Activated CD4-positive, alpha-beta T cell treated with anti-CD3 and anti-CD28 coated beads, Interleukin-2, amount 50 U/mL, for 16 hours (primary cell): Measurements from ENCODE around the gene SALL2.
A peak's percentile ranks its signal among the peaks of the same experiment; 100 is the strongest.

Experiments
- DNase-seq: peaks from one replicate; pipeline ENCODE4 v3.0.0-alpha.2; 2020

The SALL2 gene

DNA sequence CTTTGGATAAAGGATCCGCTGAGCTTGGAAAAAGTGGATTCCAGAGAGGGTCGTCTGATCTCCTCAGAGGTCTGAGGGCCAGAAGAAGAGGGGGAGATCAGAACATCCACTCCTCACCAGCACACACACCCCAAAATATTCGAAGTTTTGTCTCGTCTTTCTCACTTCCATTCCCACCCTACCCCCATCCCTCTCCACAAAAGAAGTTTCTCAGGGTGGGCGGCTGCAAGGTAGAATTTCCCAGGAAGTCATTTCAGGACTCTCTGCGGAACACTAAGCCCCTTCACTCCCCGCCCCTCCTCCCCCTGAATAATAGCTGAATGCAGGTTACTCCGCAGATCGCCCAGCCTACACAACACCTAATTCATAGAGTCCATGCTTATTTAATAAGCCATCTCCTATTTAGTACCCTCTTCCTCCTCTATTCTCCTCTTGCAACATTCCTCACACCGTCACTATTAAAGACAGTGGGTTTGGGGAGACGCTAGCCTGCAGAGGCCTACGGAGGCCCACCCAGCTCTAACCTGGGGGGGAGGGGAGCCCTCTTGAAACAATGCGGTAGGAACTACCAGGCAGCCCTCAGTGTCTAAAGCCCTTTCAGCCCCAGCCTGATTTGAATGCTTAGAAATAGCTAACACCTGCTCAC, 649 bp upstream of the SALL2 start:
- DNase-seq: no peak

DNA sequence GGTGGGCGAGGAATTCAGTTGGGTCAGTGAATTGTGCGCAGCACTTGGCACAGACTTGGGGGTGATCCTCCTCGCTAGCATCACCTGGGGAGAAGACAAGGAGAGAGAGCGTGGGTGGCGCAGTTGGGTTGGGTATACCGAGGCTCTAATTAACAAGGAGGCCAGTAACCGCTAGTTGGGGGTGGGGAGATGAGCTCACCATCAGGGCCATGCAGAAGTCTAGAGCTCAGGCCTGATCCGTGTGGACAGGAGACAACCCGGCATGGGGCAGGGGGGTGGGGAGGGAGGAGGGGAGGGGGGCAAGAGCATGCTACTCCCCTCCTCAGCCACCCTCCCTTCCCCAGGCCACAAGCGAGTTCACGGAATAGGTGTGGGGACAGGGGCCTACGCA, 580 bp downstream of the SALL2 start:
- DNase-seq: no peak

DNA sequence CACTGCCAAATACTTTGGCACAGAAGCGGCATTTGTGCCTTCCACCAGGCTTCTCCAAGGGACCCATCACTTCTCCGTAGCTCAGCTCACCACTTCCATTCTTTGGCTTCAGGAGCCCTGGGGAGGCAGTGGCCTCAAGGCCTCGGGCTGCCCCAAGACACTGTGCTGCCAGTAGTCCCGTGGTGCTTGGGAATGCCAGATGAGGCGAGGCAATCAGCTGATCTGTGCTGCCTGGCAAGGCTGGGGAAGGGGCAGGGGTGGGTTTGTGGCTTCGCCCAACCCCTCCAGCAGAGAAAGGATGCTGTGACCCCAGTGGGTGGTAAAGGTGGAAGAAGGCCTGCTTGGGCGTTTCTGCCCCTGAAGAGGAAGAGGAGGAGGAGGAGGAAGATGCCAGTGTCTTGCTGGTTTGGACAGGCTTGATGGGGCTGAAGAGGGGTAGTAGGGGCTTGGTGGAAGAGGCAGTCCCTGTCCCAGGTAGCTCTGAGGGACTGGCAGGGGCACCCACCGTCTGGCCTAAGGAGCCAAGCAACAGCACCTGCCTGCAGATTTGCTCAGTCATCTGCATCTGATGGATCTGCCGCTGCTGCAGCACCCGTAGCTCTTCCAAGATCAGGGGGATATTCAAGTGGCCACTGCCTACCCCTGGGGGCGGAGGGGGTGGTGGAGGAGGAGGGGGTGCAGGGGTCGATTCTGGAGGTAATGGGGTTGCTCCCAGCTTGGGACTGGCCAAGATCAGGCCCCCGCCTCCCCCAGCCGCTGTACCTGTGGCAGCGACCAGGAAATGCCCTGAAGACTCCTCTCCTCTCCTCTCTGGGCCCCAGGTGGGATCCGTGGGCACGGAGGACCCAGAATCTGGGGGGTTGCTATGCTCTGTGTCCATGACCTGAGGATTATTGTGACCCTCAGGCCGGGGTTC, 1.3 kb downstream of the SALL2 start:
- DNase-seq: no peak

DNA sequence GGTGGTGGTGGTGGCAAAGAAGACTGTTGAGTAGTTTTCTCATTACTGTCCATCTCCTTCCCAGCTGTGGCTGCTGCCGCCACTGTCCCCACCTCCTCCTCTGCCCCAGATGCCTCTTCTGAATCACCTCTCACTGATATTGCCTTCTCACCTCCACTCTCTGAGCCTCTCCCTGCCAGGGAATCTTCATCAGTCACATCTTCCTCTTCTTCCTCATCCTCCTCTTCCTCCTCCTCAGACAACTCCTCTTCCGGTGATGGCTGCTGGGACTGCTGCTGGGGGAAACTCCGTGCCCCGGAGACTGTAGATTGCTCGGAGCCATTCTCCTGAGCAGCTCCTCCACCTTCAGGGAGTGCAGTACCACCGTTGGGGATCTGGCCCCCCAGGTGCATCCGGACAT, 2.9 kb downstream of the SALL2 start:
- no peak for DNase-seq

DNA sequence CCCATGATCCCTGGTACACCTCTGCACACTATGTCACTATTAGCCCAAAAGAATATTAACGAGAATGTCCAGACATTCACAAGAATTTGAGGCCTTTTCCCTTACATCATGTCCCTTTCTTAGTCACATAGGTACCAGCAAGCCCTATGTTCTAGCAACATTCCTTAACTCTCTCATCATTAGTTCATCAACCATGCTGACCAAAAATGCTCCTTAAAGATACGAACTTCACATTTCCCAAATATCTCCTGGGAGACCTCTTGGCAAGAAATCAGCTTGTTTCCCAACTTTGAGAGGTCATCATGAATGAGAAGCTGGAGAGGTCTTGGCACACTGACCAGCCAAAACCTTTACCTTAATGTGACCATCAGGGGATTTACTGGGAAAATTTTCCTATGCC, 4.6 kb downstream of the SALL2 start:
- DNase-seq: no peak

DNA sequence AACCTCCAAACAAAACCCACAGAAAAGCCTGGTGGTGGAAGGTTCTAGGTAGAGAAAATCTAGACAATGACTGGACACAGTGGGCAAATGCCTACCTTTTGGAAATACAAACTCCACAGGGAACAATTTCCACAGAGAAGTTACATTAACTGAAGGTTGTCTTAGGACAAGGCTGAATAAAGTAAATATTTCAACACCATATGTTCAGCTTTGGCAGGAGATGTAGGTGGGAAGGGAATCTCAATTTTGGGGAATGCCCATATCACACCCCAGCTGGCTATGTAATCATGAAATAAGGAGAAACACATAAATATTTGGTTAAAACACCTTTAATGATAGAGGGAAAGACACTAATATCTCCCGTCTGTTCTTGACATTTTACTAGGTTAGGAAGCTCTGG, 5.4 kb downstream of the SALL2 start:
- no peak for DNase-seq

DNA sequence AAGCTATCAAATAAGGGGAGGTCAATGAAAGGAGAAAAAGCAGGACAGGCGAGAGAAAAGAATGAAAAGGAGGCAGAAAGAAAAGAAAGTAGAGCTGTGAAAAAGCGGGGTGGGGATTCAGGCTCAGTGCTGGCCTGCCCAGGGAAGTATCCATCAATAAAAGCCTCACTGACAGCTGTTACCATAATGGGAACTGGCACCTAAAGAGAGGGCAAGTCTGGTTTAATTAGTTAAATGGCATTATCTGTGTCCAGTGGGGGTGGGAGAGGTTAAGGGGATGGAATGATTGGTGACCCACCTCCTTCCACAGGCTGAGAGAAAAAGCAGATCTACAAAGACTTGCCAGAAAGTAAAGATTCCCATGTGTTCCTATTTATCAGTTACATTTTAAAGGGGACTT, 7.4 kb downstream of the SALL2 start:
- DNase-seq: no peak

DNA sequence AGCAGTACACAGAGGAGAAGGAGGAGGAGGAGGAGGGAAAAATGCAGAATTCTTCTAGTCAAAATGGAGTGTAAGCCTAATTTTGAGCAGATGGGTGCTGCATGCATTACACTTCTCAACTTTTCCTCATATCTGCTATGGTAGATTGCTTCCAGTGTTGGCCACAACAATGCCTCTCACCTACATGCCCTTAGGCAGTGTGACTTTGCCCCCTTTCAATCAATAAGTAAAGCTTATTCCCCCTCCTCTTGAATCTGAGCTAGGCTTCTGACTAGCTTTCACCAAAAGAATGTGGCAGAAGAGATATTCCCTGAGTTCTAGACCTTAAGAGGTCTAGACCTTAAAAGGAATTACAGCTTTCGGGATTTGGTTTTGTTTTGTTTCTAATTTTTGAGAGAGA, 11.8 kb downstream of the SALL2 start:
- no peak for DNase-seq

DNA sequence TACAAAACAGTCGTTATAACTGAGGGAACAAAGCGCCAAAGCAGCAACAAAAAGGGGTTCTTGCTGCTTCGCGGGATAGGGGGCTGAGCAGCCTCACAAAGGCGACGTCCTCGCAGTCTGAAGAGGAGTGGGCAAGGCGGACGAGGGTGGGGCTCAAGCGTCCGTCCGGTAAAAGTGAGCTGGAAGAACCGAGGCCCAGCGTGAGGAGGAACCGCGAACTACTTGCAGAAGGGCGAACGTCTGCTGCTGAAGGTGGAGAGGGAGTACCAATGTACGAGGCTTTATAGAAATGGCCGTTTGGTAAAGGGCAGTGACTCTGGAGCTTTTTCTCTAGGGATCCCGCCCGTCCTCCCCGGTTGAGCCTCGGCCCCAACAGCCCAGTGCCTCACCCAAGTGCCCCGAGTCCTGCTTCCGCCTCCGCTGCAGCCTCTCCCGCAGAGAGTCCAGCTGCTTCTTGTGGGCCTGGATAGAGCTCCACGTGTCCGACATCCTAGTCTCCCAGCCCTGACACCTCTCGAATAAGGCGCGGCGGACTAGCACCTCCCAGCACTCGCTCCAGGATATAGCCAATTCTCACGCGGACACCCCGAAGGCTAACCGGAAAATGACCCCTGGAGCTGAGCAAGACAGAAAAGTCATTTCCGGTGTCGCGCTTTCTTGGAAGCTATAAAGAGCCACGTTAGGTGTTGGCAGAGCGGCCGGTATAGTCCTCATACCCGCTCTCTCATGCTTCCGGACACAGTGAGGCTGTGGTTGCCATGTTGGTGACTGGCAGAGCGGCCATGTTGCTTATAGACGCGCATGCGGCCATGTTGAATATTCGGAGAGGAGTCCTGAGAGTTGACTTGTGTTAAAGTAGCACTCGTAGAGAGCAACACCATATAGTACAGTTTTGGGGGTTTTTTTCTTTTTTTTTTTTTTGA, 15.2 kb downstream of the SALL2 start, which contains the start of gene METTL3:
METTL3 (minus strand) TSS at position 606 of the 923 bp plus-strand sequence; CDS start at position 489, 117 bp downstream.
- peak; percentile 97 for DNase-seq

DNA sequence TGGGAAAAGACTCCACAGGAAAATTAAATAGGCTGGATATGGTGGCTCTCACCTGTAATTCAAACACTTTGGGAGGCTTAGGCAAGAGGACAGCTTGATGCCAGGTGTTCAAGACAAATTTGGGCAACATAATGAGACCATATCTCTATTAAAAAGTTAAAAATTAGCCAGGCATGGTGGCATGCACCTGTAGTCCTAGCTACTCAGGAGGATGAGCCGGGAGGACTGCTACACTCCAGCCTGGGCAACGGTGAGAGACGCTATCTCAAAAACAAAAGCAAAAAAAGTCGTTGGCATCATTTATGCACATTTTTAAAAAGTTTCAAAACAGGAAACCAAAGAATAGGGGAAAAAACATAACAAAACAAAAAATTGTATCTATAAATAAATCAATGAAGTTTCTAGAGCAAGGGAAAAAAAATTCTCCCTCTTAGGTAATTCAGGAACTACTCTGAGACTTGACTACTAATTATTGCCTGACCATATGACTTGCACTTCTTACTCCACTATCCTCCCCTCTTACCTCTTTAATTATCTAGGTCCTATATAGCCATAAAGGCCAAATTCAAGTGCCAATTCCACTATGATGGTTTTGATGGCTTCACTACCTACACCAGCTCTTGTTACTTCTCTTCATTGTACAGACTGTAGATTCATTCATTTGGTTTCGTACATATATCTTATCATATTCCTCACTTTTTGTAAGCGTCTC, 16.6 kb downstream of the SALL2 start:
- no peak for DNase-seq

DNA sequence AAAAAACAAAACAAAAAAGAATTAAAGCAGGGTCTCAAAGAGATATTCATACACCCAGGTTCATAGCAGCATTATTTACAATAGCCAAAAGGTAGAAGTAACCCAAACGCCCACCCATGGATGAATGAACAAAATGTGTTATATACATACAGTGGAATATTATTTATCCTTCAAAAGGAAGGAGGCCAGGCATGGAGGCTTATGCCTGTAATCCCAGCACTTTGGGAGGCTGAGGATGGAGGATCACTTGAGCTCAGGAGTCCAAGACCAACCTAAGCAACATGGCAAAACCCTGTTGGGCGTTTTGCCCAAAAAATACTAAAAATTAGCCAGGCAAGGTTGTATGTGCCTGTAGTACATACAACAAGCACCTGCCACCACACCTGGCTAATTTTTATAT, 19.6 kb downstream of the SALL2 start:
- DNase-seq: no peak

DNA sequence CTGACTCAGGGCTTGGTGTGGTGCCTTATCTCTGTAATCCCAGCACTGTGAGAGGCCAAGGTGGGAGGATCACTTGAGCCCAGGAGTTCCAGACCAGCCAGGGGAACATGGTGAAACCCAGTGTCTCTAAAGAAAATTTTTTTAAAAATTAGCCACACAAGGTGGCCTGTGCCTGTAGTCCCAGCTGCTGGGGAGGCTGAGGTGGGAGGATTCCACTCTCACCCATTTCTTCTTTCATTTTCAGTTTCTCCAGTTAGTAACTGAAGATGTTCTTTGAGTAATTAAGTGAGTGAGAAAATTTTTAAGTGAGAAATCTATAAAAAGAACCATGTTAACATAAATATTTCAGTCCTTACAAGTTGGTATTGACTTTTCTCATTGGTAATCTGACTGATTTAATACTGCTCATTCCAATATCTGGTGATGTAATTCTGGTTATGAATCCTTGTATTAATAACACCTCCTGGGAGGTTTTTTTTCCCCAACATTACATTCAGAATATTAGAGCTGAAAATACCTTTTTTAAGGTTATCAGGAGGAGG, 21.1 kb downstream of the SALL2 start:
- DNase-seq: peak; percentile 39

DNA sequence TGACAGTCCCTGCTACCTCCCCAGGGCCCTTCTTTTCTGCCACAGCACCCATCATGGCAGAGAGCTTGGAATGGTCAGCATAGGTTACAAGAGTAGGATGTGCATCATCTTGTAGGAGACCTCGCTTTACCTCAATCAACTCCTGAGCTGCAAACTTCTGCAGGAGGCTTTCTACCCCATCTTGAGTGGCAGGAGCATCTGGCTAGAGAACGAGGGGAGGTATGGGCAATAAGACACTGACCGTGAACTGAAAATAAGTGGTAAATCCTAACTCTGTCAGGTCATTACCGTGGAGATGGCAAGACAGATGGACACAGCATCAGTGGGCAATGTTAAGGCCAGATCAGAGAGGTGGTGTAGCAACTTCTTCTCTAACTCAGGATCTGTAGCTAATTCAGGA, 22.8 kb downstream of the SALL2 start:
- no peak for DNase-seq

DNA sequence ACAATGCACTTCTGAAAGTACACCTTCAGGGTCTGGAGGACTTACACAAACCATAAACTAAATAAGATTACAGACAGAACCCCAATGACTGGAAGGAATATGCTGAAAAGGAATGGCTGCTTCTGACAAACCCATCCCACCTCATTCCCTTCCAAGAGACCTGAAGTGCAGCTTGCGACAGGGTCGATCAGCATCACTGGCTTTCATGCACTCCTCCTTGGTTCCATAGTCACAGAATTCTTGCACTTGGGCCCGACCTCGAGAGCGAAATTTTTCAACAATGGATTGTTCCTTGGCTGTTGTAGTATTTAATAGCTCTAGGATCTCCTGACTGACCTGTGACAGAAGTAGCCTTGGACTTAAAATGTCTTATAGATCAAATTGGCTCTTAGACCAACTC, 24.6 kb downstream of the SALL2 start:
- no peak for DNase-seq

DNA sequence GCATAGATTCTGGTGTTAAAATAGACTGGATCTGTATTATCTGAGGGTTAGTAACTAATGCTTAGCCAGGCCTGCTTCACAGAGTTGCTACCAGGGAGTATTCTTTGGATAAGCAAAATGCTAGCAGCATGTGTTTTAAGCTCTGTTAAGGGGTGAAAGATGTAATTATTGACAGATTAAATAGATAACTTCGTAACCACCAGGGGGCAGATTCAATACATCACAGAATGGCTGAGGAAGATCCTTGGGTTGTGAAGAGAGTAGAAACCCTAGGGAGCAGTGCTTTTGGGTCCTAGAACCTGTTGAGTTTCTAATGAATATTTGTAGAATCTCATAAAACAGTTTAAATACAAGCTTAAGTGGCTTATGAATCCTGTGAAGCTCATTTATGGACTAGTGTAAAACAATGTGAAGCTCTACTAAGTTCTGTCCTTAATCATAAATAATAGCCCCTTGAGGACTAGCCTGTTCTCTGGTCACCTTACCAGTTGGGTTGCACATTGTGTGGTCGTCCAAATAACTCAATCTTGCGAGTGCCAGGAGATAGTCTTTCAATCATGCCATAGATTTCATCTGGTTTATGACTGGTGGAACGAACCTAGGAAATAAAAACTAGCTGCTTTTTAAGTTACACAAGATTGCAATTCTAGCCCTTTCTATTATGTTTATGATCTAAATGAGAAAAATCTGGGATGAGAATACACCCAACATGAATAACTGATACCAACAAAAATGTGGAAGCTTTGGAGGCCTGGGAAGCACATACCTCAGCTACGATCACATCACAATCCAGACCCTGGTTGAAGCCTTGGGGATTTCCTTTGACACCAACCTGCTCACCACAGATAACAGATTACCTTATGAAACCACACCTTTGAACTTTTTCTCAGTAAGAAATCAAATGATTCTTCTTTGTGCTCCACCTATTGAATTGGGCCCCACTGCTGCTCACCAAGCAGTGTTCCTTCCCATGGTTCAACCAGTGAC, 27.3 kb downstream of the SALL2 start:
- DNase-seq: peak; percentile 45

DNA sequence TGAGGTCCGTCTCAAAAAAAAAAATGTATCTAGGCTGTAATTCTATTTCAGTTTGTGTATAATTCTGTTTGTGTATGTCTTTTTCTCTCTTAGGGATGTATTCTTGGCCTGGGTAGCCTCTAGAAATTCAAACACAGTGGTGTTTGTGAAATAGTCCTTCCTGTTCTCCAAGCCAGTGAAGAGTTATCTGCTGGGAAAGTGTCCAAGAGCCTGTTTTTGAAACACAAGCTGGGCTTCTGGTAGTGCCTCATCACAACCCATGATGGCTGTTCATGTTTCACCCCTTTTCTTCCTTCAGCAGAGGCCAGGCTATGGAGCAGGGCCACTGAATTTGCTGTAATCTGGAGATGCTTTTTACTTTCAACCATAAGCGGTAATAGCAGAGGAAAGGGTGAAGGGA, 29.7 kb downstream of the SALL2 start:
- DNase-seq: no peak

DNA sequence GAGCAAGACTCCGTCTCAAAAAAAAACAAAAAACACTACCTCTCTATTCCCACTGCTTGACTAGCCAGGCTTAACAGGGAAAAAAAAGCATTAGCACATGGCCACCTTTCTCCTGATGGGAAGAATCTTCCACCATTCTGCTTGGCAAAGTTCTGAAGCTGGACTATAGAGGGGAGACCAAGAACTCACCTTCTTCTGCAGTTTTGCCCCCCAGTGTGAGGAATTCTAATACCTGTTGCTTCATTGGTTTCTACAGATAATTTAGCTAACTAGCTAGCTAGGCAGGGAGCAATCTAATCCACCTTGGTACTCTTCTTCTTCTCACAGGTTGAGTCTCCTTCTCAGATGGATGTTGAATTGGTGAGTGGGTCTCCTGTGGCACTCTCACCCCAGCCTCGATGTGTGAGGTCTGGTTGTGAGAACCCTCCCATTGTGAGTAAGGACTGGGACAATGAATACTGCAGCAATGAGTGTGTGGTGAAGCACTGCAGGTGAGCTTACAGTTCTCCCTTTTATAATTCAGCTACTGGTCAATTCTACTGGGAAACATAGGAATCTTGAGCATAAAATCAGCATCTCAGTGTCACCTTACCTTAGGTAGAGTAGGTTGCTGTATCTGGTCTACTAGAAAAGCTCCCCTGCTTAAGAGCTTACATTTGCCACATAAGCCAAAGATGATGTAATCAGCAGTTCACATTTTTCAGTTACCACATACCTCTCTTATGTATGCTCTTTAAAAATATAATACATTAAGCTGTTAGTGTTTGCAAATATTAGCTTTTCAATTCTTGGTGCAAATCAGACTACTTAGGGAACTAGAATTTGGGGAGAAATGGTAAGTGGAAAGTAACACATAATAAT, 31.0 kb downstream of the SALL2 start:
- no peak for DNase-seq

DNA sequence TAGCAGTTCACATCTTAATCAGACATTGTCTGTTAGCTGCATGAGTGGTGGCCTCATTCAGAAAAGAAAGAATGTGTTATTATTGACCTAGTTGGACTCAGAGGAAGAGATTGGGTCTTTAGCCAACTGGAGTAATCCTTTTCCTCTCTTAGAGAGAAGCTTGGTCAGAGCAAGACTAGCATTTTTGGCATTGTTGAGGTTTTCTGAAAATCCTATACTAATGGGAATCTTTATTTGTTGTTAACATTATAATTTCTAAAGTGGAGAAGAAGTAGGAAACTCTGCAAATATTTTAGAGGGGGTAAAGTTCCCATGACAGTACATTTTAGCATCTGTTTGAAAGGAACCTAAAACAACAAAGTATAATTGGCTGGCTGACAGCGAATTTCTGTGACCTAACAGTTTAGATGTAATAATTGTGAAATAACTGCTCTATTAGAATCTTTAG, 39.5 kb downstream of the SALL2 start:
- no peak for DNase-seq

DNA sequence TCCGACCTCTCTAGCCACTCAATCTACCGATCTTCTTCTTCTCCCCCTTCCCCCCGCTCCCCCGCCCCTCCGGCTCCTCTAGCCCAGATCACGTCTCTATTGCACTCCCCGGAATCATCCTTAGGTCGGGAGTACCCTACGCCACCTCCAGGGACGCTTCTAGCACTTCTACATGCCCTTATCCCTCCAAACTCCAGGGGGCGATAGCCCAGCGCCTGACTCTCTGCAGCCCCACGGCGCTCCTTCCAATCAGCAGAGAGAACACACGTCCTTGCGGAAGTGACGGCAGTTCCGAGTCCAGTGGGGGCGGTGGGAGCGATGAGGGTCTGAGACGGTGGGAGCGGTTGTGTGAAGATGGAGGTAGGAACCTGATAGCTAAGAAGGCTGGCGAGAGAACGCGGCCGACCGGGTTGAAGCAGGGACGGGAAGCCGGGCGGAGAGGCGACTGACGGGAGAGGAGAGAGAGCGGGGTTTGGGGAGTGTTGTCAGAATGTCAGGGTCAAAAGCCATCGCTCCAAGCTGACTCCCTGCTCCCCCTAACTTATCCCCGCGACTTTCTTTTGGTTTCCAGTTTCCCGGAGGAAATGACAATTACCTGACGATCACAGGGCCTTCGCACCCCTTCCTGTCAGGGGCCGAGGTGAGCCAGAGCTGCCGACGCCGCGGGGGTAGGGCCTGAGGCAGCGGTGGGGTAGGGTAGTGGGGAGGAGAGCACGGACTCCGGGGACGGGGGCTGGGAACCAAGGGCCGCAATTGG, 49.0 kb downstream of the SALL2 start, which contains the start of the genes RAB2B and TOX4:
RAB2B (minus strand) TSS at position 35 of the 757 bp plus-strand sequence. CDS start 87 bp downstream, outside the sequence.
TOX4 (plus strand) TSS at position 271 of the 757 bp plus-strand sequence; CDS start at position 355, 84 bp downstream.
- peak; percentile 99 for DNase-seq
